ENCODE measurements around the gene ADAP1.

GRCh38 chr7:924541-925231 lies 29.8 kb downstream of the ADAP1 start:
- TF ChIP-seq EGR1 (IDR thresholded peaks at IDR 0.05; ENCODE audit: borderline replicate concordance, low read depth, low read length) (no peak), HDAC2 (IDR thresholded peaks at IDR 0.05; ENCODE audit: borderline replicate concordance in 1 of 2, low read depth in 2 of 2, low read length in 2 of 2) (no peak), CHD2 (IDR thresholded peaks at IDR 0.05; ENCODE audit: low read length) (no peak), SP1 (IDR thresholded peaks at IDR 0.05; ENCODE audit: low read depth, low read length) (no peak), SRF (IDR thresholded peaks at IDR 0.05; ENCODE audit: low read depth, low read length) (no peak), TBP (IDR thresholded peaks at IDR 0.05; ENCODE audit: low read depth, low read length) (no peak), GTF2F1 (IDR thresholded peaks at IDR 0.05; ENCODE audit: borderline replicate concordance, low read depth, low read length) (no peak), ZNF274 (IDR thresholded peaks at IDR 0.05; ENCODE audit: borderline replicate concordance, extremely low read depth, low read length) (no peak), USF2 (IDR thresholded peaks at IDR 0.05; ENCODE audit: low read length) (no peak), JUND (IDR thresholded peaks at IDR 0.05; ENCODE audit: low read length) (no peak), POLR2AphosphoS5 (IDR thresholded peaks at IDR 0.05; ENCODE audit: low read depth, low read length) (no peak)
- TF ChIP-seq, protein P1, sequence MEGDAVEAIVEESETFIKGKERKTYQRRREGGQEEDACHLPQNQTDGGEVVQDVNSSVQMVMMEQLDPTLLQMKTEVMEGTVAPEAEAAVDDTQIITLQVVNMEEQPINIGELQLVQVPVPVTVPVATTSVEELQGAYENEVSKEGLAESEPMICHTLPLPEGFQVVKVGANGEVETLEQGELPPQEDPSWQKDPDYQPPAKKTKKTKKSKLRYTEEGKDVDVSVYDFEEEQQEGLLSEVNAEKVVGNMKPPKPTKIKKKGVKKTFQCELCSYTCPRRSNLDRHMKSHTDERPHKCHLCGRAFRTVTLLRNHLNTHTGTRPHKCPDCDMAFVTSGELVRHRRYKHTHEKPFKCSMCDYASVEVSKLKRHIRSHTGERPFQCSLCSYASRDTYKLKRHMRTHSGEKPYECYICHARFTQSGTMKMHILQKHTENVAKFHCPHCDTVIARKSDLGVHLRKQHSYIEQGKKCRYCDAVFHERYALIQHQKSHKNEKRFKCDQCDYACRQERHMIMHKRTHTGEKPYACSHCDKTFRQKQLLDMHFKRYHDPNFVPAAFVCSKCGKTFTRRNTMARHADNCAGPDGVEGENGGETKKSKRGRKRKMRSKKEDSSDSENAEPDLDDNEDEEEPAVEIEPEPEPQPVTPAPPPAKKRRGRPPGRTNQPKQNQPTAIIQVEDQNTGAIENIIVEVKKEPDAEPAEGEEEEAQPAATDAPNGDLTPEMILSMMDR (IDR thresholded peaks at IDR 0.05; ENCODE audit: control extremely low read depth in 1 of 3, insufficient read depth in 1 of 3, low read depth in 1 of 3, low read length in 3 of 3) = no peak
- TF ChIP-seq, protein P2, sequence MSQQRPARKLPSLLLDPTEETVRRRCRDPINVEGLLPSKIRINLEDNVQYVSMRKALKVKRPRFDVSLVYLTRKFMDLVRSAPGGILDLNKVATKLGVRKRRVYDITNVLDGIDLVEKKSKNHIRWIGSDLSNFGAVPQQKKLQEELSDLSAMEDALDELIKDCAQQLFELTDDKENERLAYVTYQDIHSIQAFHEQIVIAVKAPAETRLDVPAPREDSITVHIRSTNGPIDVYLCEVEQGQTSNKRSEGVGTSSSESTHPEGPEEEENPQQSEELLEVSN (IDR thresholded peaks at IDR 0.05) = no peak
